Loucy (cell line): ENCODE measurements around the gene LHCGR.

Source experiments
- EZH2phosphoT487 ChIP-seq: fragments of 200-600 bp; IDR thresholded peaks from 2 replicates; pipeline ENCODE4 v1.6.1; 2018; ENCODE audit warnings: antibody characterized with exemption, mild to moderate bottlenecking, moderate library complexity, borderline replicate concordance
- TF ChIP-seq, protein P1 (sequence below): fragments of 200-600 bp; sonication (generic); conservative IDR thresholded peaks from 2 replicates; pipeline ENCODE4 v1.5.1; 2014; ENCODE audit warnings: mild to moderate bottlenecking, antibody characterized with exemption, low read length

DNA sequence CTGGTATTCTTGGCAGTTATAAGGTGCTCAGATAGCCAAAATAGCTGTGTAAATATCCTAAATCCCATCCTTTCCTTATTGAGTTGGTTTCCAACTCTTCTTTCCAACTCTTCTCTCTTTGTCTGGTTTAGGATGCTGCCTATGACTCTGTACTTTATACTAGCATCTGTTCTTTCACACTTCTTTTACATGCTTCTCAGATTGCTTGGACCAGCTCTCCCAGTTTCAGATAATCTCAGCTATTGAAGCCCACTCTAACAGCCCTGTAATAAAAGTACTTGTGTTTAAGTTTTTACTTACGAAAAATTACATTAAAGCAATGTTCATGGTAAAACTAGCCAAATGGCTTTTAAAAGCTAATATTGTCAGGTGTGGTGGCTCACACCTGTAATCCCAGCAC lies 14.7 kb upstream of the LHCGR start:
- TF ChIP-seq, protein P1, sequence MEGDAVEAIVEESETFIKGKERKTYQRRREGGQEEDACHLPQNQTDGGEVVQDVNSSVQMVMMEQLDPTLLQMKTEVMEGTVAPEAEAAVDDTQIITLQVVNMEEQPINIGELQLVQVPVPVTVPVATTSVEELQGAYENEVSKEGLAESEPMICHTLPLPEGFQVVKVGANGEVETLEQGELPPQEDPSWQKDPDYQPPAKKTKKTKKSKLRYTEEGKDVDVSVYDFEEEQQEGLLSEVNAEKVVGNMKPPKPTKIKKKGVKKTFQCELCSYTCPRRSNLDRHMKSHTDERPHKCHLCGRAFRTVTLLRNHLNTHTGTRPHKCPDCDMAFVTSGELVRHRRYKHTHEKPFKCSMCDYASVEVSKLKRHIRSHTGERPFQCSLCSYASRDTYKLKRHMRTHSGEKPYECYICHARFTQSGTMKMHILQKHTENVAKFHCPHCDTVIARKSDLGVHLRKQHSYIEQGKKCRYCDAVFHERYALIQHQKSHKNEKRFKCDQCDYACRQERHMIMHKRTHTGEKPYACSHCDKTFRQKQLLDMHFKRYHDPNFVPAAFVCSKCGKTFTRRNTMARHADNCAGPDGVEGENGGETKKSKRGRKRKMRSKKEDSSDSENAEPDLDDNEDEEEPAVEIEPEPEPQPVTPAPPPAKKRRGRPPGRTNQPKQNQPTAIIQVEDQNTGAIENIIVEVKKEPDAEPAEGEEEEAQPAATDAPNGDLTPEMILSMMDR = no peak
- TF ChIP-seq EZH2phosphoT487 = no peak
